Sciatic nerve (tissue), 2 donors: Measurements from ENCODE around the gene CACNA2D3. TPM values are rescaled to one million over a fixed set of nuclear protein-coding genes. Genes with fewer than 3 reads are reported as not detected.

Experiments
- ATAC-seq: fragments of 200-7000 bp; cut with Tn5 transposase; one replicate; pipeline ENCODE4 v1.9.1; 2020; ENCODE audit warnings: mild to moderate bottlenecking, moderate library complexity
- DNase-seq: peaks from one replicate; pipeline ENCODE4 v3.0.0-alpha.2; 2020; ENCODE audit warnings: low spot score
- intact Hi-C: fragments of 100-400 bp; cut with DNase I; formaldehyde crosslinking; loops from one replicate; pipeline ENCODE4 v1.14.2; 2022
- total RNA-seq: library from RNA; stranded (reverse); fragmentation: NEBNext Ultra II Directional; extraction: Animal tissue kit (Norgen Biotek cat#: 25700); gene quantifications from one replicate; pipeline ENCODE4 v1.2.1, GENCODE V29; 2021
- donor health status: DM: no; HTN: no; CAD: no.
- donor health status: DM: no; HTN: no; CAD: no.

CACNA2D3 gene
- total RNA-seq, 1 donor from 2014 or later, result 6.9 TPM

GRCh38 chr3:54198556-54198955 lies 76.2 kb downstream of the CACNA2D3 start:
- no peak for DNase-seq
- no peak for ATAC-seq
- intact Hi-C loops, result no loop called here

GRCh38 chr3:54202054-54202453 lies 79.7 kb downstream of the CACNA2D3 start:
- intact Hi-C loops, result no loop called here
- DNase-seq, result no peak
- ATAC-seq, result no peak

- DNase-seq (no peak), ATAC-seq (no peak)
- intact Hi-C loops, result no loop called here
Measured at GRCh38 chr3:54202651-54203248, 80.4 kb downstream of the CACNA2D3 start.

- intact Hi-C loops, result no loop called here
- ATAC-seq (no peak), DNase-seq (no peak)
Measured at GRCh38 chr3:54206874-54207273, 84.5 kb downstream of the CACNA2D3 start.

GRCh38 chr3:54211097-54211496 lies 88.7 kb downstream of the CACNA2D3 start:
- ATAC-seq, result no peak

GRCh38 chr3:54212723-54213122 lies 90.4 kb downstream of the CACNA2D3 start:
- ATAC-seq (no peak), DNase-seq (no peak)
- intact Hi-C loops, result no loop called here

More at GRCh38 chr3:54211097-54211496, 88.7 kb downstream of the CACNA2D3 start:
- intact Hi-C loops, result no loop called here
- DNase-seq, result no peak

GRCh38 chr3:54213907-54214306 lies 91.6 kb downstream of the CACNA2D3 start:
- no peak for DNase-seq
- no peak for ATAC-seq
- intact Hi-C loops, result no loop called here

GRCh38 chr3:54214845-54215244 lies 92.5 kb downstream of the CACNA2D3 start:
- no peak for DNase-seq
- ATAC-seq, result no peak
- intact Hi-C loops, result no loop called here

DNA sequence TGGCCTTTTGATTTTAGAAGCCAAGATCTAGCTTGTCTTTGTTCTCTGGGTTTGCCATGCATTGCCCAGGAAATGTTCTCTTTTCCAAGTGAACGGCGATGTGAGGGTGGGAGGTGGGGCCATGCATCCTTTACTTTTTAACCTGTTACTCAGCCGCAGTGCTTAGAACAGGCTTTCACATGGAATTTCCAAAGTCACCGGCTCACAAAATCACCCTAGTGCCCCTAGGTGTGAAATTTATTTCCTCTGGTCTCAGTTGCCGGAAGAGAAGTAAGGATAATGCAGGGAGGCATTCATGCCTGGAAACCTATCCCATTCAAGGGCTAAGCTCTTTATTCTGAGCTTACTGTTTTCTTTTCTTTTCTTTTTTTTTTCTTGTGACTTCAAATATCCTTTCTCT lies 93.2 kb downstream of the CACNA2D3 start:
- ATAC-seq (no peak), DNase-seq (no peak)
- intact Hi-C loops, result no loop called here

- DNase-seq (no peak), ATAC-seq (no peak)
- intact Hi-C loops, result no loop called here
Measured at GRCh38 chr3:54217828-54218227, 95.5 kb downstream of the CACNA2D3 start.

GRCh38 chr3:54222316-54222715 lies 100.0 kb downstream of the CACNA2D3 start:
- no peak for ATAC-seq
- no peak for DNase-seq
- intact Hi-C loops, result no loop called here

GRCh38 chr3:54223063-54223462 lies 100.7 kb downstream of the CACNA2D3 start:
- intact Hi-C loops, result no loop called here
- ATAC-seq, result no peak
- no peak for DNase-seq

DNA sequence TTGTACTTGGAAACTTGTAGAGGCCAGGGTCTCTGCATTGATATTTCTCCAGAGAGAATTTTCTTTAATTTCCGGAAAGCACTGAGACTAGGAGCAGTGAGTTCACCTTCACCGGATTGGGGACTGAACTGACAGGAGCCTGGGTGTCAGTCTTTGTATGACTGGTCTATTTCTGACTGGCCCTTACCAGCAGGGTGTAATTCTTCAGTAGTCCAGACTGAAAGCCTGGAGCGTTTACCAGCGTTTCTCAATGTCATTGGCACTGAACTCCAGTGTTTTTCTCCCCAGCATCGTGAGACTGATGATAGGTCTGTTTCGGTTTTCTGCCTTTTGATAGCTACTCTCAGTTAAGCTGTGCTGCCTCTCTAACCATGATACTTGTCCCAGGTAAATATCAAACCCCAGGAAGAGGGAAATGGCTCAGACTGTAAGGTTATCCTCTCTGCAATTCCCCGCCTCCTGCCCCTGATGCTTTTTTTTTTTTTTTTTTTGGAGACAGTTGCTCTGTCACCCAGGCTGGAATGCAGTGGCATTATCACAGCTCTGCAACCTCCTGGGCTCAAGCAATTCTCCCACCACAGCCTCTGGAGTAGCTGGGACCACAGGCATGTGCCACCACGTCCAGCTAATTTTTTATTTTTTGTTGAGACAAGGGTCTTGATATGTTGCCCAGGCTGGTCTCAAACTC lies 103.6 kb downstream of the CACNA2D3 start:
- DNase-seq, result no peak
- no peak for ATAC-seq
- intact Hi-C loops, result no loop called here

DNA sequence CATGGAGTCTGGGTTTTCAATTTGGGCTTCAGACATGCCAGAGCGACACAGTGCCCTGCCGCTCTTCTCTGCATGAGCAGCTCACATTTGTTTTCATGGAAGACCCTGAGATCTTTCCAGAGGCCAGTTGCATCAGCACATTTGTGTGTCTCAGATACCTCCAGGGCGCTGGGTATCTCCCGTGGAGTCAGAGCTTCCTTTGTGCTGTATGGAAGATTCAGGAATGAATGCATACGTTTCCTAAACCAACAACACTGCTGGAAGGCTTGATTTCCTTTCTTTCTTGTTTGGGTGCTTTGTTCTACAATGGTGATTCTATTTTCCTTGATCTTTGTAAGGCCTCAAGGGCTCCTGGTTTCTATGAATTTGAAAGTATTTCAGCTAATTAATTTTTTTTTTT lies 106.5 kb downstream of the CACNA2D3 start:
- ATAC-seq (no peak), DNase-seq (no peak)
- intact Hi-C loops, result no loop called here

- DNase-seq (no peak), ATAC-seq (no peak)
- intact Hi-C loops, result no loop called here
Measured at GRCh38 chr3:54232618-54233017, 110.3 kb downstream of the CACNA2D3 start.

GRCh38 chr3:54235998-54236397 lies 113.6 kb downstream of the CACNA2D3 start:
- ATAC-seq, result no peak
- DNase-seq, result no peak
- intact Hi-C loops, result no loop called here

GRCh38 chr3:54237109-54237508 lies 114.8 kb downstream of the CACNA2D3 start:
- intact Hi-C loops, result no loop called here
- ATAC-seq (no peak), DNase-seq (no peak)

- DNase-seq (no peak), ATAC-seq (no peak)
- intact Hi-C loops, result no loop called here
Measured at GRCh38 chr3:54237788-54238502, 115.6 kb downstream of the CACNA2D3 start.

GRCh38 chr3:54240309-54240708 lies 118.0 kb downstream of the CACNA2D3 start:
- intact Hi-C loops, result no loop called here
- ATAC-seq (no peak), DNase-seq (no peak)
